K562 (cell line): ENCODE measurements around the gene FZD4. TPM values are rescaled to one million over a fixed set of nuclear protein-coding genes. Genes with fewer than 3 reads are reported as not detected.
A peak's percentile ranks its signal among the peaks of the same experiment; 100 is the strongest.

Experiments used
- BACH1 ChIP-seq: fragments of 200-800 bp; sonication (Bioruptor generic); IDR thresholded peaks from 2 replicates; pipeline ENCODE4 v1.6.1; 2016; ENCODE audit warnings: missing genetic modification characterization, missing compliant biosample characterization
- BCOR ChIP-seq: fragments of 450-650 bp; IDR thresholded peaks from 2 replicates; pipeline ENCODE4 v1.6.1; 2016
- CBX8 ChIP-seq: fragments of 200-600 bp; sonication (generic); IDR thresholded peaks from 2 replicates; pipeline ENCODE4 v1.6.1; 2012; ENCODE audit warnings: borderline replicate concordance, mixed run types, low read depth, mild to moderate bottlenecking, moderate library complexity, mixed read lengths, low read length, control low read depth, inconsistent platforms; ENCODE audit not compliant: poor library complexity, severe bottlenecking; ENCODE audit errors: extremely low read depth
- FOS ChIP-seq: IDR thresholded peaks from 3 replicates; pipeline ENCODE4 v1.6.1; 2011; ENCODE audit not compliant: insufficient read length; ENCODE audit errors: extremely low read depth
- FOXK2 ChIP-seq, 2 experiments: fragments of 450-650 bp; IDR thresholded peaks in 1 of 2; conservative IDR thresholded peaks in 1 of 2; 2 replicates each; pipeline ENCODE4 v1.6.1; 2016; ENCODE audit warnings: low read depth in 2 of 2, mild to moderate bottlenecking in 1 of 2
- KAT8 ChIP-seq: fragments of 450-650 bp; IDR thresholded peaks from 2 replicates; pipeline ENCODE4 v1.6.1; 2016; ENCODE audit warnings: low read depth, mild to moderate bottlenecking
- MEF2A ChIP-seq: IDR thresholded peaks from 2 replicates; pipeline ENCODE4 v1.6.1; 2011; ENCODE audit warnings: low read depth, mild to moderate bottlenecking, low read length, moderate library complexity; ENCODE audit not compliant: control insufficient read depth
- MYC ChIP-seq, 2 experiments: fragments of 250-450 bp in 1 of 2; sonication (Bioruptor Pico) in 1 of 2; IDR thresholded peaks; 2 replicates each; pipeline versions ENCODE4 v1.5.1 to v1.6.1; 2012 to 2021; ENCODE audit warnings: low read depth in 2 of 2, borderline replicate concordance in 1 of 2, improper control_type of control experiment in 1 of 2, low read length in 1 of 2, mild to moderate bottlenecking in 1 of 2, moderate library complexity in 1 of 2
- NCOR1 ChIP-seq: fragments of 450-650 bp; IDR thresholded peaks from 2 replicates; pipeline ENCODE4 v1.6.1; 2016; ENCODE audit warnings: mild to moderate bottlenecking, moderate library complexity
- OTX1 ChIP-seq: fragments of 450-650 bp; formaldehyde crosslinking; IDR thresholded peaks from 2 replicates; pipeline ENCODE4 v1.4.0; 2022; ENCODE audit warnings: mild to moderate bottlenecking
- PPARD ChIP-seq: fragments of 250-450 bp; sonication (Bioruptor Pico); IDR thresholded peaks from 2 replicates; pipeline ENCODE4 v1.8.0; 2022; ENCODE audit warnings: inconsistent platforms, mild to moderate bottlenecking, moderate library complexity
- SMARCE1 ChIP-seq: fragments of 450-650 bp; IDR thresholded peaks from 2 replicates; pipeline ENCODE4 v1.7.1; 2016; ENCODE audit warnings: mild to moderate bottlenecking
- SP2 ChIP-seq: IDR thresholded peaks from 2 replicates; pipeline ENCODE4 v1.6.1; 2011; ENCODE audit warnings: mild to moderate bottlenecking, low read depth, low read length, moderate library complexity; ENCODE audit not compliant: poor library complexity, severe bottlenecking; ENCODE audit errors: extremely low read depth
- STAG1 ChIP-seq: sonication (generic); formaldehyde crosslinking; IDR thresholded peaks from 2 replicates; pipeline ENCODE4 v1.5.0; 2020; ENCODE audit warnings: missing genetic modification reagents, borderline replicate concordance
- STAT5A ChIP-seq: IDR thresholded peaks from 2 replicates; pipeline ENCODE4 v1.6.1; 2012; ENCODE audit warnings: low read length, inconsistent platforms, borderline replicate concordance
- YBX1 ChIP-seq: fragments of 450-650 bp; IDR thresholded peaks from 2 replicates; pipeline ENCODE4 v1.7.1; 2016; ENCODE audit warnings: mild to moderate bottlenecking
- ZNF184 ChIP-seq: sonication (generic); formaldehyde crosslinking; IDR thresholded peaks from 2 replicates; pipeline ENCODE4 v1.5.0; 2020; ENCODE audit warnings: missing genetic modification reagents
- polyA plus RNA-seq, 8 experiments: library from polyadenylated mRNA; depleted of rRNA in 4 of 8; stranded (reverse) in 5 of 8; unstranded in 3 of 8; fragments of >200 nt; fragmentation: Nextera tagmentation in 2 of 8; fragmentation: Illumina TruSeq in 1 of 8; extraction: Ambion mirVana in 2 of 8; extraction: Trizol in 1 of 8; gene quantifications; 2 replicates each; pipeline versions ENCODE4 v1.2.1 to v1.2.3, GENCODE V29; 2011 to 2014; ENCODE audit warnings: inconsistent platforms in 1 of 8, missing spikeins in 1 of 8
- total RNA-seq, 7 experiments: library from RNA; depleted of rRNA in 6 of 7; stranded (reverse); fragments of >200 nt in 6 of 7; fragmentation: Illumina TruSeq in 2 of 7; extraction: Trizol in 2 of 7; gene quantifications; 2 replicates each; pipeline versions ENCODE4 v1.2.1 to v1.2.3, GENCODE V29; 2011 to 2021; ENCODE audit warnings: low replicate concordance in 1 of 7
- TF ChIP-seq, protein P1 (sequence below): sonication (generic); IDR thresholded peaks from 2 replicates; pipeline ENCODE4 v1.6.1; 2016
- TF ChIP-seq, protein P2 (sequence below): fragments of 250-450 bp; sonication (Bioruptor Pico); IDR thresholded peaks from 2 replicates; pipeline ENCODE4 v1.4.0; 2020; ENCODE audit warnings: mild to moderate bottlenecking
- TF ChIP-seq, protein P3 (sequence below): fragments of 450-650 bp; IDR thresholded peaks from 2 replicates; pipeline ENCODE4 v1.6.1; 2016; ENCODE audit warnings: mild to moderate bottlenecking
- TF ChIP-seq, protein P4 (sequence below), 2 experiments: fragments of 450-650 bp; conservative IDR thresholded peaks; 2 replicates each; pipeline ENCODE4 v1.6.1; 2017; ENCODE audit warnings: mild to moderate bottlenecking in 2 of 2, moderate library complexity in 2 of 2

FZD4 gene
- total and polyA plus RNA-seq, 9 of the 15 experiments (the other 6 are each of a cell fraction or from before 2014, with no cell fraction given) = 1.2 to 7.9 (median 5.8) TPM

DNA sequence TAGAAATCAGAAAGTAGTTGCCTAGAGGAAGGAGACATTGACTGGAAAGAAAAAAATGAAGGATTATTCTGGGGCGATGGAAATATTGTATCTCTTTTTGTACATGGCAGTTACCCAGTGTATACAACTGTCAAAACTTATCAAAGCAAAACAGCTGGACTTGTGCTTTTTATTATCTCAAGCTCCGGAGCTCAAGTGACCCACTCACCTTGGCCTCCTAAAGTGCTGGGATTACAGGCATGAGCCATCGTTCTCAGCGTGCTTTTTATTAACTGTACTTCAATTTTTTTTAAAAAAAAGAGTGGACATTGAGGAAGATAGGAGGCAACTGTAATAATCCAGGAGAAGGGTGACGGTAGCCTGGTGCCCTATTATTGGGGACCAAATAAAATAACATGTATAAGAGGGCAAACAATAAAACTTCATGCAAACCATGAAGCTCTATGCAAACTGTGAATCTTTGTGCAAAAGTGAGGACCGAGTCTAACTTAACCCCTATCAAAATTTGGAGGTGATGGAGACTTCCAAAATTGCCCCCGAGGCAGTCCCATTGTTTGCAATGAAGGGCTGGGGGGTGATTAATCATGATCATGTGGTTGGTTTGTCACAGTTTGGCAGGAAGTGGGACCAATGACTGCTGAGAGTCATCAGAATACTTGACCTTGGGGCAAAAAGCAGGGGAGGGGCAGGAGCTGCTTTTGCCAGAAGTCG lies 23.5 kb downstream of the FZD4 start (continued):
- TF ChIP-seq, protein P1, sequence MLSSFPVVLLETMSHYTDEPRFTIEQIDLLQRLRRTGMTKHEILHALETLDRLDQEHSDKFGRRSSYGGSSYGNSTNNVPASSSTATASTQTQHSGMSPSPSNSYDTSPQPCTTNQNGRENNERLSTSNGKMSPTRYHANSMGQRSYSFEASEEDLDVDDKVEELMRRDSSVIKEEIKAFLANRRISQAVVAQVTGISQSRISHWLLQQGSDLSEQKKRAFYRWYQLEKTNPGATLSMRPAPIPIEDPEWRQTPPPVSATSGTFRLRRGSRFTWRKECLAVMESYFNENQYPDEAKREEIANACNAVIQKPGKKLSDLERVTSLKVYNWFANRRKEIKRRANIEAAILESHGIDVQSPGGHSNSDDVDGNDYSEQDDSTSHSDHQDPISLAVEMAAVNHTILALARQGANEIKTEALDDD = peak; percentile 28; the same call in 1 of the 2 replicates
- TF ChIP-seq FOXK2 (conservative IDR thresholded peaks at IDR 0.05 in 1 of 2, IDR thresholded peaks at IDR 0.05 in 1 of 2; ENCODE audit: low read depth in 2 of 2) (peak; percentile 62 to 74), MYC (IDR thresholded peaks at IDR 0.05; ENCODE audit: low read depth, low read length) (peak; percentile 11; the same call in 1 of the 2 replicates), MYC (CRISPR knock-in tag; IDR thresholded peaks at IDR 0.05; ENCODE audit: borderline replicate concordance, low read depth) (no peak), SMARCE1 (peak; percentile 90), FOS (no peak), SP2 (no peak), KAT8 (no peak), ZNF184 (no peak), MEF2A (peak; percentile 71; the same call in 1 of the 2 replicates), NCOR1 (peak; percentile 89), STAG1 (no peak), PPARD (CRISPR knock-in tag) (no peak), YBX1 (no peak), CBX8 (no peak), BCOR (no peak), BACH1 (tag) (0 out of 2 replicates have a peak, but pooled peaks have one; percentile 46), OTX1 (CRISPR knock-in tag) (0 out of 2 replicates have a peak, but pooled peaks have one; percentile 10), STAT5A (peak; percentile 77)
- TF ChIP-seq, protein P2, sequence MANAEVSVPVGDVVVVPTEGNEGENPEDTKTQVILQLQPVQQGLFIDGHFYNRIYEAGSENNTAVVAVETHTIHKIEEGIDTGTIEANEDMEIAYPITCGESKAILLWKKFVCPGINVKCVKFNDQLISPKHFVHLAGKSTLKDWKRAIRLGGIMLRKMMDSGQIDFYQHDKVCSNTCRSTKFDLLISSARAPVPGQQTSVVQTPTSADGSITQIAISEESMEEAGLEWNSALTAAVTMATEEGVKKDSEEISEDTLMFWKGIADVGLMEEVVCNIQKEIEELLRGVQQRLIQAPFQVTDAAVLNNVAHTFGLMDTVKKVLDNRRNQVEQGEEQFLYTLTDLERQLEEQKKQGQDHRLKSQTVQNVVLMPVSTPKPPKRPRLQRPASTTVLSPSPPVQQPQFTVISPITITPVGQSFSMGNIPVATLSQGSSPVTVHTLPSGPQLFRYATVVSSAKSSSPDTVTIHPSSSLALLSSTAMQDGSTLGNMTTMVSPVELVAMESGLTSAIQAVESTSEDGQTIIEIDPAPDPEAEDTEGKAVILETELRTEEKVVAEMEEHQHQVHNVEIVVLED (CRISPR knock-in tag) = no peak
- TF ChIP-seq, protein P3, sequence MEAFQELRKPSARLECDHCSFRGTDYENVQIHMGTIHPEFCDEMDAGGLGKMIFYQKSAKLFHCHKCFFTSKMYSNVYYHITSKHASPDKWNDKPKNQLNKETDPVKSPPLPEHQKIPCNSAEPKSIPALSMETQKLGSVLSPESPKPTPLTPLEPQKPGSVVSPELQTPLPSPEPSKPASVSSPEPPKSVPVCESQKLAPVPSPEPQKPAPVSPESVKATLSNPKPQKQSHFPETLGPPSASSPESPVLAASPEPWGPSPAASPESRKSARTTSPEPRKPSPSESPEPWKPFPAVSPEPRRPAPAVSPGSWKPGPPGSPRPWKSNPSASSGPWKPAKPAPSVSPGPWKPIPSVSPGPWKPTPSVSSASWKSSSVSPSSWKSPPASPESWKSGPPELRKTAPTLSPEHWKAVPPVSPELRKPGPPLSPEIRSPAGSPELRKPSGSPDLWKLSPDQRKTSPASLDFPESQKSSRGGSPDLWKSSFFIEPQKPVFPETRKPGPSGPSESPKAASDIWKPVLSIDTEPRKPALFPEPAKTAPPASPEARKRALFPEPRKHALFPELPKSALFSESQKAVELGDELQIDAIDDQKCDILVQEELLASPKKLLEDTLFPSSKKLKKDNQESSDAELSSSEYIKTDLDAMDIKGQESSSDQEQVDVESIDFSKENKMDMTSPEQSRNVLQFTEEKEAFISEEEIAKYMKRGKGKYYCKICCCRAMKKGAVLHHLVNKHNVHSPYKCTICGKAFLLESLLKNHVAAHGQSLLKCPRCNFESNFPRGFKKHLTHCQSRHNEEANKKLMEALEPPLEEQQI = no peak
- TF ChIP-seq, protein P4, sequence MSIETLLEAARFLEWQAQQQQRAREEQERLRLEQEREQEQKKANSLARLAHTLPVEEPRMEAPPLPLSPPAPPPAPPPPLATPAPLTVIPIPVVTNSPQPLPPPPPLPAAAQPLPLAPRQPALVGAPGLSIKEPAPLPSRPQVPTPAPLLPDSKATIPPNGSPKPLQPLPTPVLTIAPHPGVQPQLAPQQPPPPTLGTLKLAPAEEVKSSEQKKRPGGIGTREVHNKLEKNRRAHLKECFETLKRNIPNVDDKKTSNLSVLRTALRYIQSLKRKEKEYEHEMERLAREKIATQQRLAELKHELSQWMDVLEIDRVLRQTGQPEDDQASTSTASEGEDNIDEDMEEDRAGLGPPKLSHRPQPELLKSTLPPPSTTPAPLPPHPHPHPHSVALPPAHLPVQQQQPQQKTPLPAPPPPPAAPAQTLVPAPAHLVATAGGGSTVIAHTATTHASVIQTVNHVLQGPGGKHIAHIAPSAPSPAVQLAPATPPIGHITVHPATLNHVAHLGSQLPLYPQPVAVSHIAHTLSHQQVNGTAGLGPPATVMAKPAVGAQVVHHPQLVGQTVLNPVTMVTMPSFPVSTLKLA (conservative IDR thresholded peaks at IDR 0.05) = peak; percentile 19 to 71; a peak in 2 of 4 replicates
